Mesenchymal stem cell (in vitro differentiated cells and primary cell): ENCODE measurements around the gene OR5D18.

Source experiments
- DNase-seq: peaks from one replicate; pipeline ENCODE4 v3.0.0-alpha.2; 2013
- H2AFZ ChIP-seq: one replicate; pipeline ENCODE4 v1.6.1; 2013; ENCODE audit warnings: low read depth, mild to moderate bottlenecking, control low read depth, inconsistent platforms, low read length, moderate library complexity
- H2AK5ac ChIP-seq: 2 replicates; pipeline ENCODE4 v1.6.1; 2013; ENCODE audit warnings: low read length, moderate library complexity, mild to moderate bottlenecking, inconsistent platforms; ENCODE audit not compliant: severe bottlenecking
- H2BK120ac ChIP-seq: one replicate; pipeline ENCODE4 v1.6.1; 2013; ENCODE audit warnings: low read depth, mild to moderate bottlenecking, inconsistent platforms, low read length, moderate library complexity
- H2BK12ac ChIP-seq, 2 experiments: one replicate each; pipeline ENCODE4 v1.6.1; 2013; ENCODE audit warnings: inconsistent platforms in 2 of 2, low read length in 2 of 2, mild to moderate bottlenecking in 2 of 2, moderate library complexity in 2 of 2, control low read depth in 1 of 2
- H2BK15ac ChIP-seq: one replicate; pipeline ENCODE4 v1.6.1; 2013; ENCODE audit warnings: mild to moderate bottlenecking, low read depth, inconsistent platforms; ENCODE audit not compliant: poor library complexity, severe bottlenecking
- H2BK5ac ChIP-seq: 2 replicates; pipeline ENCODE4 v1.6.1; 2013; ENCODE audit warnings: low read depth, mild to moderate bottlenecking, low read length, control low read depth, inconsistent platforms; ENCODE audit not compliant: poor library complexity, severe bottlenecking
- H3K14ac ChIP-seq, 2 experiments: one replicate each; pipeline ENCODE4 v1.6.1; 2013; ENCODE audit warnings: inconsistent platforms in 2 of 2, low read length in 2 of 2, control low read depth in 1 of 2, mild to moderate bottlenecking in 1 of 2, moderate library complexity in 1 of 2
- H3K18ac ChIP-seq, 2 experiments: one replicate each; pipeline ENCODE4 v1.6.1; 2013; ENCODE audit warnings: inconsistent platforms in 2 of 2, low read length in 2 of 2, control low read depth in 1 of 2, low read depth in 1 of 2, mild to moderate bottlenecking in 1 of 2
- H3K23ac ChIP-seq, 2 experiments: one replicate each; pipeline ENCODE4 v1.6.1; 2013; ENCODE audit warnings: inconsistent platforms in 2 of 2, low read length in 2 of 2, mild to moderate bottlenecking in 2 of 2, moderate library complexity in 2 of 2, control low read depth in 1 of 2
- H3K27ac ChIP-seq: 2 replicates; pipeline ENCODE4 v1.5.1; 2013; ENCODE audit warnings: mild to moderate bottlenecking, moderate library complexity, low read length, control low read depth, inconsistent platforms; ENCODE audit not compliant: poor library complexity, severe bottlenecking
- H3K27me3 ChIP-seq, 2 experiments: 2 replicates each; pipeline versions ENCODE4 v1.6.1 to v1.7.0; 2013; ENCODE audit warnings: low read length in 2 of 2, mild to moderate bottlenecking in 2 of 2, moderate library complexity in 2 of 2, control low read depth in 1 of 2, inconsistent platforms in 1 of 2; ENCODE audit not compliant: control insufficient read depth in 1 of 2, insufficient read depth in 1 of 2
- H3K36me3 ChIP-seq, 2 experiments: 2 replicates each; pipeline versions ENCODE4 v1.6.1 to v1.7.0; 2013; ENCODE audit warnings: low read length in 2 of 2, control low read depth in 1 of 2, inconsistent platforms in 1 of 2, low read depth in 1 of 2, mild to moderate bottlenecking in 1 of 2; ENCODE audit not compliant: insufficient read depth in 2 of 2, control insufficient read depth in 1 of 2
- H3K4ac ChIP-seq, 2 experiments: one replicate each; pipeline ENCODE4 v1.6.1; 2013; ENCODE audit warnings: inconsistent platforms in 2 of 2, low read length in 2 of 2, mild to moderate bottlenecking in 2 of 2, moderate library complexity in 2 of 2, control low read depth in 1 of 2, low read depth in 1 of 2
- H3K4me1 ChIP-seq: 2 replicates; pipeline ENCODE4 v1.6.1; 2013; ENCODE audit warnings: low read depth, low read length, control low read depth; ENCODE audit not compliant: control insufficient read depth, insufficient read depth
- H3K4me2 ChIP-seq: 2 replicates; pipeline ENCODE4 v1.6.1; 2013; ENCODE audit warnings: low read length, mild to moderate bottlenecking, inconsistent platforms; ENCODE audit not compliant: poor library complexity, severe bottlenecking
- H3K4me3 ChIP-seq, 2 experiments: 2 replicates each; pipeline versions ENCODE4 v1.5.1 to v1.7.0; 2013; ENCODE audit warnings: low read length in 2 of 2, mild to moderate bottlenecking in 2 of 2, control low read depth in 1 of 2, low read depth in 1 of 2; ENCODE audit not compliant: insufficient read depth in 1 of 2
- H3K79me1 ChIP-seq: replicated peaks from 2 replicates; pipeline ENCODE4 v1.6.1; 2013; ENCODE audit warnings: mild to moderate bottlenecking, control low read depth, low read length, inconsistent platforms; ENCODE audit not compliant: poor library complexity, severe bottlenecking
- H3K9ac ChIP-seq: 2 replicates; pipeline ENCODE4 v1.7.0; 2013; ENCODE audit warnings: mild to moderate bottlenecking, low read length, moderate library complexity
- H3K9me3 ChIP-seq: 2 replicates; pipeline ENCODE4 v1.7.0; 2013; ENCODE audit warnings: mild to moderate bottlenecking, low read length; ENCODE audit not compliant: control insufficient read depth
- H4K8ac ChIP-seq: one replicate; pipeline ENCODE4 v1.6.1; 2013; ENCODE audit warnings: inconsistent platforms, mild to moderate bottlenecking, low read length, moderate library complexity
- H4K91ac ChIP-seq: one replicate; pipeline ENCODE4 v1.6.1; 2013; ENCODE audit warnings: mild to moderate bottlenecking, low read length, inconsistent platforms
- whole genome bisulfite sequencing: methylation state at CpG from one replicate; pipeline ENCODE4 v1.1.7; 2013; ENCODE audit warnings: mixed read lengths; 5-methylcytosine and 5-hydroxymethylcytosine counted together

Gene OR5D18

GRCh38 chr11:55795256-55795655 lies 24.2 kb upstream of the OR5D18 start, which contains the start of gene OR5D14:
OR5D14 (plus strand) TSS chr11:55795556; CDS start chr11:55795556, 0 bp downstream.
- no peaks in the 10 kb centered on the region for H3K27me3 ChIP-seq
- H3K4me1 ChIP-seq: no peaks in the 10 kb centered on the region
- no peak within 1 kb of the TSS for H3K27ac ChIP-seq
- DNase-seq: no peak
- H4K91ac ChIP-seq: no peak within 1 kb of the TSS
- no peak within 1 kb of the TSS for H4K8ac ChIP-seq
- H3K4me2 ChIP-seq: no peak within 1 kb of the TSS
- no peak within 1 kb of the TSS for H3K4ac ChIP-seq
- no peak within 1 kb of the TSS for H2BK5ac ChIP-seq
- H3K79me1 ChIP-seq: no peaks in the 10 kb centered on the region
- no peak within 1 kb of the TSS for H3K18ac ChIP-seq
- no peak within 1 kb of the TSS for H3K14ac ChIP-seq
- H2AFZ ChIP-seq: no peak within 1 kb of the TSS
- no peak within 1 kb of the TSS for H2BK120ac ChIP-seq
- H2BK12ac ChIP-seq: no peak within 1 kb of the TSS
- no peaks in the 10 kb centered on the region for H3K36me3 ChIP-seq
- H2BK15ac ChIP-seq: no peak within 1 kb of the TSS
- no peak within 1 kb of the TSS for H3K9ac ChIP-seq
- H3K4me3 ChIP-seq: no peak within 1 kb of the TSS
- peaks cover 5% of the 10 kb centered on the region for H3K9me3 ChIP-seq
- H3K23ac ChIP-seq: no peak within 1 kb of the TSS
- no peak within 1 kb of the TSS for H2AK5ac ChIP-seq

GRCh38 chr11:55806248-55806647 lies 13.2 kb upstream of the OR5D18 start:
- Histone ChIP-seq H2AK5ac (no peak overlapping the region), H3K79me1 (no peaks in the 10 kb centered on the region), H3K18ac (no peak overlapping the region), H3K14ac (no peak overlapping the region), H3K23ac (no peak overlapping the region), H3K4me2 (no peak overlapping the region), H3K4ac (no peak overlapping the region), H4K8ac (no peak overlapping the region), H3K36me3 (no peaks in the 10 kb centered on the region), H3K27me3 (no peaks in the 10 kb centered on the region), H3K27ac (no peak overlapping the region), H4K91ac (no peak overlapping the region), H2BK120ac (no peak overlapping the region), H2AFZ (no peak overlapping the region), H2BK12ac (no peak overlapping the region), H3K9me3 (peaks cover 13% of the 10 kb centered on the region), H3K9ac (no peak overlapping the region), H3K4me1 (no peaks in the 10 kb centered on the region), H3K4me3 (no peak overlapping the region), H2BK15ac (no peak overlapping the region), H2BK5ac (no peak overlapping the region)
- no peak for DNase-seq
- 100% methylated on average over 1 of the region's 1 CpG for WGBS

- no peaks in the 10 kb centered on the region for H3K4me1 ChIP-seq
- H3K4me3 ChIP-seq: no peak within 1 kb of the TSS
- H4K91ac ChIP-seq: no peak within 1 kb of the TSS
- H4K8ac ChIP-seq: no peak within 1 kb of the TSS
- DNase-seq: no peak
- H3K14ac ChIP-seq: no peak within 1 kb of the TSS
- no peak within 1 kb of the TSS for H2BK15ac ChIP-seq
- H2BK120ac ChIP-seq: no peak within 1 kb of the TSS
- no peak within 1 kb of the TSS for H3K18ac ChIP-seq
- no peaks in the 10 kb centered on the region for H3K36me3 ChIP-seq
- no peak within 1 kb of the TSS for H2BK5ac ChIP-seq
- H3K27me3 ChIP-seq: no peaks in the 10 kb centered on the region
- H3K9ac ChIP-seq: no peak within 1 kb of the TSS
- no peak within 1 kb of the TSS for H3K4ac ChIP-seq
- WGBS: no CpG with 5 or more reads among the region's 1 CpG
- no peak within 1 kb of the TSS for H2AK5ac ChIP-seq
- peaks cover 4% of the 10 kb centered on the region for H3K9me3 ChIP-seq
- H3K4me2 ChIP-seq: no peak within 1 kb of the TSS
- H3K27ac ChIP-seq: no peak within 1 kb of the TSS
- no peak within 1 kb of the TSS for H2BK12ac ChIP-seq
- no peak within 1 kb of the TSS for H2AFZ ChIP-seq
- H3K79me1 ChIP-seq: no peaks in the 10 kb centered on the region
- H3K23ac ChIP-seq: no peak within 1 kb of the TSS
Measured at GRCh38 chr11:55811067-55811466, 8.4 kb upstream of the OR5D18 start, which contains the start of gene OR5L1. OR5L1 (plus strand) TSS chr11:55811367; CDS start chr11:55811467, 100 bp downstream.

GRCh38 chr11:55826919-55827318 lies 7.5 kb downstream of the OR5D18 start, which contains the start of gene OR5L2:
OR5L2 (plus strand) TSS chr11:55827219; CDS start chr11:55827219, 0 bp downstream.
- Histone ChIP-seq H2AK5ac (no peak within 1 kb of the TSS), H2BK12ac (no peak within 1 kb of the TSS), H3K18ac (no peak within 1 kb of the TSS), H3K4me2 (no peak within 1 kb of the TSS), H3K9ac (no peak within 1 kb of the TSS), H3K36me3 (no peaks in the 10 kb centered on the region), H3K9me3 (no peaks in the 10 kb centered on the region), H3K4ac (no peak within 1 kb of the TSS), H2BK15ac (no peak within 1 kb of the TSS), H3K79me1 (no peaks in the 10 kb centered on the region), H3K4me3 (no peak within 1 kb of the TSS), H4K91ac (no peak within 1 kb of the TSS), H3K23ac (no peak within 1 kb of the TSS), H3K27me3 (no peaks in the 10 kb centered on the region), H4K8ac (no peak within 1 kb of the TSS), H2AFZ (no peak within 1 kb of the TSS), H2BK5ac (no peak within 1 kb of the TSS), H3K14ac (no peak within 1 kb of the TSS), H3K4me1 (no peaks in the 10 kb centered on the region), H2BK120ac (no peak within 1 kb of the TSS), H3K27ac (no peak within 1 kb of the TSS)
- DNase-seq: no peak
